HUDEP-2 (cell line): ENCODE results near the gene TCF3.

Experiments
- DNase-seq, 76 experiments: peaks; one replicate each; lab custom pipeline; 2025; ENCODE audit not compliant: unreplicated experiment in 76 of 76; lab: John Stamatoyannopoulos, UW

The TCF3 gene

DNA sequence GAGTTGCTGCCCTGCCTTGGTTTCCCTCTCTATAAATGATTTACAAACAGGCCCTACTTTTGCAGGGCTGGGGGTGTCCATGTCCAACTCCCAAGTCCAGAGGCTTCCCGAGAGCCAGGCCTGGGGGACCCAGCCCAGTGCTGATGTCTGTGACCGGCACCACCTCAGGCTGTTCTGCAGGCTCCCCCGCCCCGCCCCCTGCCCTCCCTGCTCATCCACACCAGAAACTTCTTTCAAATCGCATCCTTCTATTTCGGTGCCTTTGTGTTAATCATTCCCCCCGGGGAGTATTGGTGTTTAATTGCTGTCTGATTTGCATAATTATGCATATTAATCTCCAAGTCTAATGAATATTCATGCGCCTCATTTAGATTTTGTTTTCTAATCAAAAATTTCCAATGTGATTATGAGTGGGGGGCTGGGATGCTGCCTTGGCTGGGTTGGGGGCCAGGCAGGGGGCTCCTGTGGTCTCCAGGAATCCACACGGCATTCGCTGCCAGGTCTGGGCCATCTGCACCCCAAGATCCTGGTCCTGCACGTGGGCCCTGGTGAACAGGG is 19.1 kb downstream of the TCF3 start:
- DNase-seq: peak in 21 of 76 experiments; percentile 58 to 99 (median 68)

DNA sequence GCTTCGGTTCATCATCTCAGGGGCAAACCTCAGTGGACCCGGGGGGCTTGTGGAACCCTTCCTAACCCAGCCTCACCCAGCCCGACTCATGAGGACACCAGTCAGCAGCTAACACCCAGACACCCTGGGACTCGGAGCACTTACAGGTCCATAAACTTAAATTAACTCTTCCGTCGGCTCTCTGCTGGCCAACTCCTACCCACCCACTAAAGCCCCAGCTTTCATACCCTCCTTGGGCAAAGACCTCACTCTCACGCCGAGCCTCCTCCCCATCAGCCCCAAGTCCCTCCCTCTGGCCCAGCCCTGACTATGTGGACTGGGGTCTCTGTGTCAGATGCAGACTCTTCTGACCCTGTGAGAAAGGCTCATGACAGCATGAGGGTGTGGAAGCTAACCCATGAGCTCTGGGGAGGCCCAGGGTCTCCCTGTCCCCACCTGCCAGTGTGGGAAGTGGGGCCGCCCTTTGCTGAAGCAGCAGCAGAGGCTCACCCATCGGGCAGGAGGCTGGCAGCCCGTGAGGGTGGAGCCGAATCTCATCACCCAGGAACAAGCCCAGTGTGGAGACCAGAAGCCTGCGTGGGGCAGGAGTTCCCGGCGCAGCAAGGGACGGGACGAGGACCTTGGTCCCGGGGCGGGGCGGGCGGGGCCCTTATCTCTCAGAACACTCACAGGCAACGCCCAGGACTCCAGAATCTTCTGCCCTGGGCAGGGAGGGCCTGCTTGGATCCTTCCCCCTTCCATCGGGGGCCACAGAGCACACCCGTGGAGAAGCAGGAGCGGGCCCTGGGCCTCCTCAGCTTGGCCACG is 19.8 kb downstream of the TCF3 start:
- DNase-seq: peak in 74 of 76 experiments; percentile 68 to 99 (median 92)

DNA sequence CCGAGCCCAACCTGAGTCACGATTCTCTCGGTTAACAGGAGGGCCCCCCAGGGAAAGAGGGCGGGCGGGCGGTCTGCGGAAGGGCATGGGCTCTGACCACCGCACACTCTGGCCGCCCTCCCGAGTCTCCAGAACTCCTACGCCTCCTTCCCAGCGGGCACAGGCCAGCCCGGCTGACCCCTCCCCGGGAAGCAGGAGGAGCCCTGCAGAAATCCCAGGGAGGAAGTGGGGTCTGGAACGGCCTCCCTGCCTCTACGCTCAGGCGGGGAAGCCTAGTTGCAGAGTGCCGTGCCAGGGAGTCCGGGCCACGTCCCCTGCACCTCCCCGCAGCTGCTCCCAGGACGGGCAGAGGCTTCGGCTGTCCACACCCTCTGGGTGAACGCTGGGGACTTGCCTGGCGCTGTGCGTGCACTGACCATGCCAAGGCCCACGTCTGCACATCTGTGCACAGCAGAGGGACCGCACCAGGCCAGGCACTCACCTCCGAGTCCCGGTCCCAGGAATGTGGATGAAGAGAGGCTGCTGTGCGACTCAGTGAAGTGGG is 20.8 kb downstream of the TCF3 start:
- DNase-seq: no peak

DNA sequence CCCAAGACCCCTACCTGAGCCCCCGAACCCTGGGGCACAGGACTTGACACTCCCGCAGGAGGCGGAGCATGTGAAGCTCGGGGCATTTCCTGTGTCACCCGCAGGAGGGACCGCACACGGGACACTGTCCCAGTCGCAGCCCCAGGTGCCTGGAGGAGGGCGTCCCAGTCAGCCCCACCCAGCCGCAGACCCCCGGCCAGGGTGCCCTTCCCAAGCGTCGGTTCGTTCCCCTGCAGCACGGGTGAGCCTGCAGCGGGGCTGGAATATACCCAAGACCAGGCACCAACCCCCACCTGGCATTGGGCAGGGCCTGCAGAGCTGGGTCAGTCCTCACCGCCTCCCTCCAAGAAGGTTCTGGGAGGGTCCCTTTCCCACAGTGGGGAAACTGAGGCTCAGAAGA is 21.6 kb downstream of the TCF3 start:
- no peak for DNase-seq

DNA sequence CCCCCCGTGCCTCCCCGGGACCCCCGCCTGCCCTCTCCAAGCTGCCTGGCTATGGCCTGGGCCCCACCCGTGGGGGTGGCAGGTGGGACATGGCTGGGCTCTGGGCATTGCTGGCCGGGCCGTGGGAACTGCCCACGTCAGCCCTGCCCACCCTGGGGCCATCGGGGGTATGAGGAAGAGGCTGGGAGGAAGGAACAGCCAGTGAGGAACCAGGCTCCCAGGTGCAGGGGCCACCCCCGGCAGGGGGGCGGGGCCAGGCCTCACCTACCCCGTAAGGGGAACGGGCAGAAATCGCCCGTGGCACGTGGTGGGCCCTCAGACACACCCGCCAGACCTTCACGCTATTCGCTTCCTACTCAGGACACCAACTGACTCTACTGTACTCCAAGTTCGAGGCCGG is 22.4 kb downstream of the TCF3 start:
- no peak for DNase-seq

DNA sequence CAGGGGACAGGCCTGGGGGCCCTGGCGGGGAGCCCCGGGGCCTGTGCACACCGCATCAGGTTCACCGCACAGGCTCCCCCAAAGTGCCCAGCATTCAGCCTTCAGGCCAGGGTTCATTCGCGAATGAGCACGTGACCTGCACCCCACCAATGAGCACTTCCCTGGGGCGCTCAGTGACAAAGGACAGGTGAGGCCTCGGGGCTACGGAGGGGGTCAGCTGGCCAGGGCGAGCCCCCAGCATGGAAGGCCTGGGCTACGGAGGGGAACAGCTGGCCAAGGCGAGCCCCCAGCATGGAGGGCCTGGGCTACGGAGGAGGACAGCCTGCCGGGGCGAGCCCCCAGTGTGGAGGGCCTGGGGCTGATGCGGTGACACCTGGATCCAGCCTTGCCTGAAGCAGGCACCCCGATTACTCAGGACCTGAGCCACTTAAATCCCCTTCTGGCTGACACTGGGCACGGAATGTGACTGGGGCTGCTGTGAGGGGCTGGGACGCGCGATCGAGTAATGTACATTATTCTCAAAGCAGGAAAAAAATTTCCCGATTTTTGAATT is 23.1 kb downstream of the TCF3 start:
- no peak for DNase-seq

DNA sequence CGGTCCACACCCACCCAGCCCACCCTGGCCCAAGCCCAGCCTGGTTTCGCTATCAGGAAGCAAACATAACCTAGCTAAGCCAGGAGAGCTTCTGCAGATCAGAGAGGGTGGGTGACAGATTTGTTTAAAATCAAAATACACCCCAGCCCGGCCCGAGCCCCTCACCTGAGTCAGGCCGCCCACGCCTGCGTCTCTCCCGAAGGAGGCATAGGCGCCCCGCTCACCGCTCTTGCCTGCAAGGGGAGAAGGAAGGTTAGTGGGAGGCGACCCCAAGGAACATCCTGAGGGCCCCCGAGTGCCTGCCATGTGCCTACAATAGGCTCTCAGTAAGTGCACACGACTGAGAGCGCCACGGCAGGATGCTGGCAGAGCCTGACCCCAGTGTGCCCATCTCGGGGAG is 25.2 kb downstream of the TCF3 start:
- no peak for DNase-seq

DNA sequence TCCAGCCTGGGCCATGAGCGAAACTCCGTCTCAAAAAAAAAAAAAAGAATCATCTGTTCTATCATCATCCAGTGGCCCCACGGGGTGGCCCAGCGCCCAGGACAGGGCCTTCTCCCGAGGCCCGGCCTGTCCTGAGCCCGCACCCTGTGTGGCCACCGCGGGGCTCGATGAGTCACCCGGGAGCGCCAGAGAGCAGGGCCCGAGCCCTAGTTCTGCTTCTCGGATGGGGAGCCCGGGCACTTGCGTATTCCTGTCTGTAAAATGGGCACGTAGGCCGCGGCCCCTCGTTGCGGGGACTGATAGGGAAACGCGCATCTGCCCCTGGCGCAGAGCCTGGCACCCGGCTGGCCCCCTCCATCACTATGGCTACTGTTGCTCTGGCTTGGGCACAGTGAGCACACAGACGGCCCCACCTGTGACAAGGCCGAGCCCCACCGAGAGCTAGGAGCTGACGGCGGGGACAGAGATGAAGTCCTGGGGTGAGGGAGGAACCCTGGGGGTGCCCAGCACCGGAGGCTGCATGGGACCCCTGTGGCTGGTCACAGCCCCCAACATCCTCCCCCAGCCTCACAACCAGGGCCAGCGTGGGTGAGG is 25.9 kb downstream of the TCF3 start:
- peak in 1 of 76 experiments; percentile 18 for DNase-seq

DNA sequence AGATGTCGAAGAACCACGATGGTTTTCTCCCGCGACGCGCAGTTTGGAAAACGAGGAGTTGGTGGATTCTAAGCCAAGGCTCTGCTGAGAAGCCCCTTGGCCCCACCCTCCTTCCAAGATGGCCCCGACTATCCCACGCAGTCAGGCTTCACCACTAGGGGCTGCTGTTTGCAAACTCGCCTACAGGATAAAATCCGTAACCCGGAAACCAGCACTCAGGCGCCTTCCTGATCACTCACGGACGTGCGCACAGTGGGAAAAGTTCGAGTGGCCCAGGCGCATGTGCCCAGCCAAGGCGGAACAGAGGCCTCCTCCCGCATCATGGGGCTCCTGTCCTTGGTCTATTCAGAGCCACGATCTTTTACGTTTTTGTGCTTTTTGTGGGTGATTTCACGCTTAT is 28.0 kb downstream of the TCF3 start:
- DNase-seq: peak in 52 of 76 experiments; percentile 9 to 69 (median 48)

DNA sequence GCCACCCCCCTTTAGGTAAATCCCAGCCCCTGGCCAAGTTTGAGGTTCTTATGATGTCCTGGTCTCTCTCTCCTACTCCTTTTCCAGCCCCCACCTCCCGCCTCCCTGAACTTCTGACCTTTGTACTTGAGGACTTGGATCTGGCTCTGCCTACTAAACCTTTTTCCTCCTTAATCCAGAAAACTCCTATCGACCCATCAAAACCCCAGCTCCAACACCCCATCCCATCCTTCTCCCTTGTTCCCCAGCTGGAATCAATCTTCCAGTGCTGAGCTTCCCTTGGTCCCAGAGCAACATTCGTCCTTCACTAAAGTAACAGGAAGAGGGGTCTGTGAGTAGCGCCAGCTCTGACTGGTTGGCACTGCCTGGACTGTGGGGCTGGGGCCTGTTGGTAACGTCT is 29.9 kb downstream of the TCF3 start:
- DNase-seq: no peak

DNA sequence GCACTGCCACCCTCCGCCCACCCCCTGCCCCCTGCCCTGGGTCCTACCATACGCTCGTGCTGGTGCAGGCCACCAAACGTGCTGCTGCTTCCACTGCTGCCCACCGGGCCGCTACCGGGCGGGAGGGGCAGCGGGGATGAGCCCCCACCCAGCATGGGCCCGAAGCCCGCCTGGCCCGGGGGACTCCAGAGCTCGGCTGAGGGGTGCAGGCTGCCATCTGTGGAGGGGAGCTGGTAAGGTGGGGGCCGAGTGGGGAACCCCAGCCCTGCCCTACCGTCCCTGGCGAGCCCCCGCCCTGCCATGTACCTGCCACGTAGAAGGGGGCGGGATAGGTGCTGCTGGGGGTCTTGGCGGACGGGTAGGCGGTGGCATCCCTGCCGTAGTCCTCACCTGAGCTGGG is 30.4 kb downstream of the TCF3 start:
- DNase-seq: no peak

DNA sequence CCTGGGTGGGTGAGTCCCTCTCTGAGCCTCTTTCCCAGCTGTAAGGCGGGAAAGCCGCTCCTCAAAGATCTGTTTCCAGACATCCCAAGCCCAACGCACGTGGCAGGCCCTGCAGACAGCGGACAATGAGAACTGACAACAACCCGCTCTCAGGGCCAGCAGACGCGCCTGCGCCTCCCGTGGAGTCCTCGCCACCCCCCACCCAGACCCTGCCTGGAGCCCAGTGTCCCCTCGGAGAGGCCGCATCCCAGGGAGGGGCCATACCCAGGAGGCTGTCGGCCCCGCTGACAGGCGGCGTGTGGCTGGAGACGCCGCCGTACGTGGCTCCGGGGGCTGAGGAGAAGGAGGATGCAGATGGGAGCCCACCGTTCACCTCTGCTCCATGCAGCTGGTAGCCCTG is 30.8 kb downstream of the TCF3 start:
- DNase-seq: no peak

DNA sequence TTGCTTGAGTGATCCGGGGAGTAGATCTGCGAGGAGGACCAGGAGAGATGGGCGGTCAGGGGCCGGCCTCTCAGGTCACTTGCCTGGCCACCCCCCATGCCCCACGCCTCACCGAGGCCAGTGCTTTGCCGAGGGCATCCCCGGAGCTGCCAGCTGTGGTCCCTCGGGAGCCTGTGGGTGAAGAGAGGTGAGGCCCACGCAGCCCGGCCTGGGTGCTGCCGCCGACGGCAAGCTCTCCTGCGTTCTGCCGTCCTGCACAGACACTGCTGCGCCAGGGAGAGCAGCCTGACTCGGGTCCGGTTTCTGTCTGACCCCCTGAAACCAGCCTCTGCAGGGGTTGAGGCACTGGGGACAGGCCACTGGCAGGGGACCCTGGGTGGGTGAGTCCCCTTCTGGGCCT is 31.4 kb downstream of the TCF3 start:
- no peak for DNase-seq

DNA sequence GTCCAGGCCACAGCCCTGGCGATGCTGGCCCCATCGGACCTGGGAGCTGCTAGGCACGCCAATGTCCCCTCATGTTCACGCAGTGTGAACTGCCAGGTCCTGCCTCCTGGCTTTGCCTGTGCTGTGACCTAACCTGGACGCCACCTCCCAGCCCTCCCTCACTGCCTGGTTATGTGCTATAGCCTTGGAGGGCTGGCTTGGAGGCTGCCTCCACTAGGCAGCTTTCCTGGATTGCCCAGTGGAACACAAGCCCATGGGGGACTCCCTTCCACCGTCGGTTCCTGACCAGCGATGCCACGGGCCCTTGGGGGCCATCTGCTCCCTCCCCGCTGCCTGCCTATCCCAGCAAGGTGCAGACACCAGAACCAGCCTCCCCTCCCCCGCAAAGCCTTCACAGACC is 31.9 kb downstream of the TCF3 start:
- DNase-seq: no peak

DNA sequence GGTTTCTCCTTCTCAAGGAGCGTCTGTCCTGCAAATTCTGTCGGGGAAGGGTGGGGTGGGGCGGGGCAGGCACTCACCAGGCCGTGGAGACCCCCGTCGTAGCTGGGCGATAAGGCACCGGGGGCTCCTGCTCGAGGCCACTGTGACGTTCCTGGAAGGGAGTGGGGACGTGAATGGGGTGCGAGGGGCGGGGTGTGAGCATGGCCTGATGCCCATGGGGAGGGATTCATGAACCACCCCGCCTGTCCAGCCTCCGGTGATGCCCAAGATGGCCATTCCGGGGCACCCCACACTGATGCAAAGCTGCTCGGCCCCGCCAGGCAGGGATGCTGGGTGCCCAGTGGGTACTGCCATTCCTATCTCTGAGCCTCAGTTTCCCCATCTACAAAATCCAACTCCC is 32.7 kb downstream of the TCF3 start:
- no peak for DNase-seq

DNA sequence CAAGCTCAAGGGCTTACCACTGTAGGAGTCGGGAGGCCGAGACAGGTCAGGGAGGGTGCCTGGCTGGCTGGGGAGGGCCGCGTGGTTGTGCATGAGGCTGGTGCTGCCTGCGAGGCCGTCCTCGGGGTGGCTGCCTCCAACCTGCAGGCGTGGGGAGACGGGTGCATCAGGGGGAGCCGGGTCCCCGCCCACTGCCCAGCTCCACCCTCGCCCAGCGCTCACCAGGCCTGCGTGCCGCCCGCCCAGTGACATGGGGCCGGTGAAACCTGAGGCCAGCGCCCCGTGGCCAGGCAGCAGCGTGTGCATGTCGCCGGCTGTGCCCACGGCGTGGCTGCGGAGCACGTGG is 33.3 kb downstream of the TCF3 start:
- DNase-seq: no peak

DNA sequence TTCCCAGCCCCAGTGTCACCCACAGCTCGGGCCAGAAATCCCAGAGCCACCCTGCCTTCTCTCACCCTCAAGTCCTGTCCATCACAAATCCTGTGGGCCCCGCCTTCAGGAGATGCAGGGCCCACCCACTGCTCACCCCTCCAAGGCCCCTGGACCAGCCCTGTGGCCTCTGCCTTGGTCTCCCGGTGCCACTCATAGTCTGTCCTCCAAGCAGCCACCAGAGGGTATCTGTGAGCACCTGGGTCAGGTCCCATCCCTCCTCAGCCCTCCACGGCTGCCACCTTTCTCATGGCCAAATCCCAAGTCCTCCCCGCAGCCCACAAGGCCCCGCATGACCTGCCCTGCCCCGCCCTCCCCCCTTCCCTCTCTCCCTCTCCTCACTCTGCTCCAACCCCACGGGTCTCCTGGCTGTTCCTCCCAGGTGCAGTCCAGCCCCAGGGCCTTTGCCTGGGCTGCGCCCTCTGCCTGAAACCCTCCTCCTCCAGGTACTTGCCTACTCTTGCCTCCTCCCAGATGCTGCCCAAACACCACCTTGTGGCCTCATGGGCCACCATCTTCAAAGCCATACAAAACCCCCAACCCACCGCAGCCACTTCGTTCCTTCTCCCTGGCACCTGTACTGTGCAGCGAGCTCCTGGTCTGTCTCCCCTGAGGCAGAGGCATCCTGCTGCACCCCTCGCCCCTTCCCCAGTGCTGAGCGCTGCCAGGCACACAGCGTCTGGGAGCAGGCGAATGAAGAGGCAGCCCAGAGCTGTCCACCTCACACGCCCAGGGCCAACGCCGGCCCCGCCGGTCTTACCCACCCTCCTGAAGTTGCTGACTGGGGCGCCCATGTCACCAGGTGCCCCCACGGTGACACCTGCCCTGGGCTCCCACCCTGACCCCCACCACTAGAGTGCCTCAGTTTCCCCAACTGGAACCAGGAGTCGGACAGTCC is 34.0 kb downstream of the TCF3 start:
- DNase-seq: peak in 51 of 76 experiments; percentile 6 to 71 (median 49)

DNA sequence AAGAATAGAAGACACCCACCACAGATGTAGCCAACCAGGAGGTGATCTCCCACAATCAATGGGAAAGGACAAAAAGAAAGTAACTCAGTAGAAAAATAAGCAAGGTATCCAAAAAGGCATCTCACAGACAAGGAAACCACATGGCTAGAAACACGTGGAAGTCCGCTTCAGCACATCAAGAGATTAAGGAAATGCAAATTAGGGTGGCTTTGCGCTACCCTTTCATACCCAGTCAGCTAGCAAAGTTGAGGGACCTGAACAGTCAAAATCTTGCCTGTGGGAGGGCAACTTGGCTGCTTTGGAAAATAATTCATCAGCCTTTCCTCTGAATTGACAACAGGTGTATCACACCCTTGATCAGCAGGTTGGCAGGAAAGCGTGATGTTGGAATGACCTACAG is 35.5 kb downstream of the TCF3 start:
- DNase-seq: no peak

DNA sequence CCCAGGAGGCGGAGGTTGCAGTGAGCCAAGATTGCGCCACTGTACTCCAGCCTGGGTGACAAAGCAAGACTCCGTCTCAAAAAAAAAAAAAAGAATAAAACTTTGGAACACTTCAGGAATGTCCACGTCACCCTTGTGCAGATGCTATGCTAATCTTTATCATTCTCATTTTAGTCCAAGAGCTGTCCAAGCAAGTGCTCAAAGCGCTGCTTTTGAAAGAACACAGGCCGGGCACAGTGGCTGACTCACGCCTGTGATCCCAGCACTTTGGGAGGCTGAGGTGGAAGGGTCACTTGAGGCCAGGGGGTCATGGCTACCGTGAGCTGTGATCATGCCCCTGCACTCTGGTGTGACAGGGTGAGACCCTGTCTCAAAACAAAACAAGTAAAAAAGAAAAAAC is 36.0 kb downstream of the TCF3 start:
- DNase-seq: no peak

DNA sequence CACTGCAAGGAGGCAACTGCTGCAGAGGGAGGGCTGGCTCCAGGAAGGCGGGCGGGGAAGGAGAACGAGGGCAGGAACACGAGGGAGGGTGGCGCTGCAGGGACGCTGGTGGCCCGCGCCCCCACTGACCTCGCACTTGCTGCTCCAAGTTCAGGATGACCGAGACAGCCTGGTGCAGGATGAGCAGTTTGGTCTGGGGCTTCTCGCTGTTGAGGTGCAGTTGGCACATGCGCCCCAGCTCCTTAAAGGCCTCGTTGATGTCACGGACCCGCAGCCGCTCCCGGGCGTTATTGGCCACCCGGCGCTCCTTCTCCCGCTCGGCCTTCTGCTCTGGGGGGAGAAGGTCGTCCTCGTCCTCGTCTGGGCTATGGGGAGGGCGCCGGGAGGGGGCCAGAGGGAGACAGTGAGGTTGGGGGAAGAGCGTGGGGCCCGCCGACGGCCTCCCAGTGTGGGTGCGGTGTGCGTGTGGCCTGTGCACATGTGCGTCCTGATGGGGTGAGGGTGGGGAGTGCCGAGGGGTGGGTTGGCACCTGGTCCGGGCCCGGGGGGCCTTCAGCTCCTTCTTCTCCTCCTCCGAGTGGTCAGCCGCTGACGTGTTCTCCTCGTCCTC is 37.2 kb downstream of the TCF3 start:
- DNase-seq: no peak
